Ramos (cell line): ENCODE data around the gene FGF23.
"Not testable (repeated sequence)": the region's sequence is repeated elsewhere in the genome, so short reads cannot be mapped to it uniquely, and the experiment has no call there.

ENCODE experiments used
- in situ Hi-C: fragments of 300-500 bp; cut with MboI; formaldehyde crosslinking; loops from one replicate; pipeline ENCODE4 v1.14.3; 2022; ENCODE audit warnings: low sequenced_read_pairs; ENCODE audit not compliant: unreplicated experiment

The FGF23 gene

DNA sequence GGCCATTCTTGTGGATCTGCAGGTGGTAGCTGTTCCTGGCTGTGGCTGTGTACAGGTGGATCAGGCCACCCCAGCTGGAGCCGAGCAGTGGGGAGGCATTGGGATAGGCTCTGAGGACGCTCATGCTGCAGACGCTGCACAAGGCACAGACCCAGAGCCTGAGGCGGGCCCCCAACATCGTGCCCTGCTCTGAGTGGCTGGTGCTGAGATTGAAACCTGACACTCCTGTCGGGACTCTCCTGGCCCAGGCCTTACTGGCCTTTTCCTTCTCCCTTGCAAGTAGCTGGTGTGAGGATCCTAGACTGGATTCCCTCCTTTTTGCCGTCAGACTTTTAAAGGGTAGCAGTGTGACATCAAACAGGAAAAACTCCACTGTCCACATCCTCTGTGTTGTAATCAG lies at the start of gene FGF23:
FGF23 (minus strand) TSS at position 308 of the 400 bp plus-strand sequence; CDS start at position 178, 130 bp downstream.
- in situ Hi-C loops, result no loop called here

DNA sequence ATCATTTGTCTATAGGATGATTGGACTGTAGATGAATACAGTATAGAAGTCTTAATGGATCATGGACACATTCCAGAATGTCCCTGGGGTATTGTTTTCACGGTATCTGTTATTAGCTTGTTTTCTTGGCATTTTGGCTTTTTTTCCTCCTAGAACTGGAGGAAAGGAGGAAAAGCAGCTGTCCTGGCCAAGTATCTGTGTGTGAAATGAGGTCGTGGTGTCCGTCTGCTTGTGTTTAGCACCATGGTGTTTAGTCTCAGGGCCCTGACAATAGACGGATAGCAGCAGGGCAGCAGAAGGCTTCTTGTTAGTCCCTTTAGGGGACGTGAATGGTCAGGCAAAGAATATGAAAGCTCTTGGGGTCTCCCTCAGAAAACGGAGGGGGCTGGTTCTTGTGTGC lies 44.9 kb upstream of the FGF23 start:
- in situ Hi-C loops, result no loop called here

DNA sequence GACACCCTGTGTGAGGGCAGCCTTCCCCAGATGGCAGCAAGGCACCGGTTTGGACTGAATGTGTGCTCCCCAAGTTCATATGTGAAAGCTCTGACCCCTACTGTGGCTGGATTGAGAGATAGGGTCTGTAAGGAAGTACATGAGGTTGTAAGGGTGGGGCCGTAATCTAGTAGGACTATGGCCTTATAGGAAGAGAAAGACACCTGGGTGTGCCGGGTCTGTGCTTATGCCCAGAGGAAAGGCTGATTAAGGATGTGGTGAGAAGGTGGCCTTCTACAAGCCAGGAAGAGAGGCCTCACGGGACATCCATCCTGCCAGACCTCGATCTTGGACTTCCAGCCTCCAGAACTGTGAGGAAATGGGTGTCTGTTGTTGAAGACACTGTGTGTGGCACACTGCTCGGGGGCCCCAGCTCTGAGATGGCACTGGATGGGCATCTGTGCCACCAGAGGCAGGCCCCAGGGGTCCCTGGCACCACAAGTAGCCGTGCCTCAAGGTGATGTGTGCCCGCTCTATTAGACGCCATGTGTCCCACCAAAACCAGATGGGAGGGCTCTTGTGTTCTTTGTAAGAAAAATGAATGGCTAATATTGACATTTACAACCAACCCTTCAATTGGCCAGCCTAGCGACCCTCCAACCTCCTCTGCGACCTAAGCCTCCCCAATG lies 44.1 kb upstream of the FGF23 start:
- in situ Hi-C loops, result no loop called here

DNA sequence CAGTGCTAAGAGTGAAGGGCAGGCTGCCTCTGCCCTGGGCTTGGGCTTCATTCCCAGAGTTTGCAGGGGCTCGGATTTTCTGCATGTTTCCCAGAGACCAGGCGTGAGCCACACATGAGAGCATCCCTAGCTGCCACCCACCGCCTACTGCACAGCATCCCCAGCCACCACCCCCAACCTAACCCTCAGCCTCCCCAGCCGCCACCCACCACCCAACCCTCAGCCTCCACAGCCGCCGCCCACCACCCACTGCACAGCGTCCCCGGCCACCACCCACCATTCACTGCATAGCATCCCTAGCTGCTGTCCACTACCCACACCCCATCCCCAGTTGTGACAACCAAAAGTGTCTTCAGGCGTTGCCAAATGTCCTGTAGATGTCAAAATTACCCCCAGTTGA lies 43.5 kb upstream of the FGF23 start:
- in situ Hi-C loops, result no loop called here

DNA sequence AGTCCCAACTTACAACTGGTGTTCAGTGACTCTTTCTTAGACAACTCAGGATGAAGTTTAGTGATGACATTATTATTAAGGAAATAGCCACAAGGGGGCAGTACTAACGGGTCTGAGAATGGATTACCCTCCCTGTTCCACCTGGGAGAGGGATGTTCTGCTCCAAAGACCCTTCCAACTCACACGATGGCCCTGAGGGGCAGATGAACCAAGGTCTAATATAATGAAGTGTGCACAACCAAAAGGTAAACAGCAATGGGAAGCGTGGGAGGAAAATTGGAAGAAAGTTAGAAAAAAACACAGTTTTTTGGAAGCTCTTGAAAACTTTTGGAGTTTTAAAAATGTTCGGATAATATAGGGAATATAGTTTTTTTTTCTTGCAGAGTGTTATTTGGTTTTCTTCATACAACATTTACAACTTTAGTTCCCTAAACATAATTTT lies 42.1 kb upstream of the FGF23 start:
- in situ Hi-C loops, result no loop called here

DNA sequence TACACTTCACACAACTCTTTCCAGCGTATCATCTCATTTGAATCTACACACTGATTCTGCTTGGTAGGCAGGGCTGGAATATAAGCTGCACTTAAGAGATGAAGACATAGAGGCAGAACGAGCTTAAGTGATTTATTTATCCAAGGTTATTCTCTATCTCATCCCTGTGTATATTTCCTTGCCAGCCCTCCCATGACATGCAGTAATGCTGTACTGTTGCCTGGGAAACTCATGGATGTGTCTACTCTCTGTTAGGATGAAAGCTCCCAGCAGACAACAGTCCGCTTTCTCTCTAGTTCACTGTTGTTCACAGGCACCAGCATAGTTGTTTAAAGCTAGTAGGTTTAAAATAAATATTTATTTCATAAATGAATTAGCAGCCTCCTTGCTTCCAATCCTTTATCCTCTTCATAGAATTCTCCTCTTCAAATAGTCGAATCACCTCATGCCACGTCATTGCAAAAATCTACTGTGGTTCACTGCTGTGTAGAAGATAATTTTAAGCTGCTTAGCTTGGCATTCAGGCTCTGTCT lies 40.7 kb upstream of the FGF23 start:
- in situ Hi-C loops, result no loop called here

DNA sequence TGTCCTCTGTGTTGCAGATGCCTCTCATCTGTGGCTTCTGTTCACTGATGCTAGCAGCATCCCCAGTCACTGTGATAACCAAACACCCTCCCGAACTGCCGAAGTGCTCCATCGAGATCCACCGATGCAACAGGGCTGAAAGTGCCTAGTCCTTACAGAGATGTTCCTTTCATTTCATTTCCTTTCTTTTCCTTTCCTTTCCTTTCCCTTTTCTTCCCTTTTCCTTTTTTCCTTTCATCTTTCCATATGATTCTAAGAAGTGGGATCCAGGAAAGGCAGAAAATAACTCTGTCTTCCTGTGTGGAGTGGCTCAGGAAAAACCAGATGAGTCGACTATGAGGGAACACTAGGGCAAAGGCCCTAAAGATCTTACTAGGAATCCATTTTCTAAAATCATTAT lies 39.4 kb upstream of the FGF23 start:
- in situ Hi-C loops, result no loop called here

DNA sequence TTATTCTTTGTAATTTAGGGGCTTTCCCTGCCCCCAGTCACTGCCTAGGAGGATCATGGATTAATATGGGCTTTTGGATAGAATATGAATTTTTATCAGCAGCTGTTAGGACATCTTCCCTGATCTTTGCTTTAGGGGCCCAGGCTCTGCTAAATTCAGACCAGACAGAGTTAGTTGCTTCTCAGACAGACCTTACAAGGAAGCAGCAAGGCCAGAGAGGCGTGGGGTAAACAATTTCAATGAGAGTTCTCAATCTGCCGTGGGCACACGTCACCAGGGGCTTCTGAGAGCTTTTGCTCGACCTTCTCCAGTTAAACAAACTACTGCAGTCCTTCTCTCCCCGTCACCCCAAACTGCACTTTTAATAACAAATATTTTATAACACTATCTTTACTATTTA lies 38.4 kb upstream of the FGF23 start:
- in situ Hi-C loops, result no loop called here

DNA sequence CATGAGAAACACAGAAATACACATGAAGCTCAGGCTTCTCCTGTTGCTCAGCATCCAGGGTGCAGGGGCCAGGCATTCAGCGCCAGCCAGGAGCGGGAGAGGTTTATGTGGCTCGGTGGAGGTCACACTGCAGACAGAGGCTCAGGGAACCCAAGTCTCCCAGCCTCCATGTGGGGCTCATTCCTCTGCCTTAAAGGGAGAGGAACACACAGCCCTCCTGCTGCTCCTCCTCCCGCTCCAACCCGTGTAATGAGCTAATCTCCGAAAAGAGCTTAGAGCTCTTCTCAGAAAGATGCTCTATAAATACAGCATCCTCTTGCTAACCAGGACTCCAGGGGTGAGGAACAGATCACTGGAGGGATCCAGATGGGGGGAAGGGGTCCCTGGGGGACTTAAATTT lies 37.9 kb upstream of the FGF23 start:
- in situ Hi-C loops, result no loop called here

DNA sequence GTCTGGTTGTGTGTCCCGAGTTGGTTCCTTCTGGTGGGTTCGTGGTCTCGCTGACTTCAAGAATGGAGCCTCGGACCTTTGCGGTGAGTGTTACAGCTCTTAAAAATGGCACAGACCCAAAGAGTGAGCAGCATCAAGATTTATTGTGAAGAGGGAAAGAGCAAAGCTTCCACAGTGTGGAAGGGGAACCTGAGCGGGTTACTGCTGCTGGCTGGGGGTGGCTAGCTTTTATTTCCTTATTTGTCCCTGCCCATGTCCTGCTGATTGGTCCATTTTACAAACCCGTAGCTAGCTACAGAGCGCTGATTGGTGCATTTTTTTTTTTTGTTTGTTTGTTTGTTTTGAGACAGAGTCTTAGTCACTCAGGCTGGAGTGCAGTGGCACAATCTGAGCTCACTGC lies 36.8 kb upstream of the FGF23 start:
- in situ Hi-C loops, result no loop called here

DNA sequence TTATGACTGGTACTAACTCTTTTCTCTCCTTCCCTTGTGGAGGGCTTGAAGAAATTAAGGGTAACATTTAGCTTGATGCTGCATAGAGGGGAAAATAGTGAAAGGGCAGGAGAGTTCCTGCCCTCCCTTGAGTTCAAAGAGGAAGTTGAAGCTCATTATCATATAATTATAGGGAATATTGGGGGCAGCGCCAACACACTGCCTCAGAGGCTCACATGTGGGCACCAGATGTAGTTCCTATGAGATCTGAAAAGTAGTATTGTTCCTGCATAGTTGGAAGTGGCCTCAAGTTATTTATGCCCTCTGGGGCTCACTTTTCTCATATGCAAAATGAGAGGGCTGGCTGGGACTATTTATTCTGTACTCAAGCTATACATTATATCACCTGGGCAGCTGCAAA lies 33.0 kb upstream of the FGF23 start:
- in situ Hi-C loops, result no loop called here

DNA sequence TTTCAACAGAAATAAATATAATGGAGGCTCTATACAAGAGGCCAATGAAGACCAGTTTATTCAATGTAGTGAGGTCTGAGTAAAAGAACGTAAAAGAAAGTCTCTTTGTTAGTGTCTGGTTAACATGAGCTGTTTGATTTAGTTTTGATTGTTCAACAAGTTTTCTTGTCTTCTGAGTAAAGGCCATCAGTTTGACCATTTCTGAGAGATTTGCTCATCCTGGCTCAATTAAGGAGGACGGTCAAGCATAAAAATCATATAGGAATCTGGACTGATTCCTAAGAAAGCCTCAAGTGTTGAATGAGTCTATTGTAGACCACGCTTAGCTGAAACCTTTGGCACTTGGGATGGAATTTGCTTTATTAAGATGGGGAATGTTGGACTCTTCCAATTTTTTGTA lies 32.5 kb upstream of the FGF23 start:
- in situ Hi-C loops, result no loop called here

DNA sequence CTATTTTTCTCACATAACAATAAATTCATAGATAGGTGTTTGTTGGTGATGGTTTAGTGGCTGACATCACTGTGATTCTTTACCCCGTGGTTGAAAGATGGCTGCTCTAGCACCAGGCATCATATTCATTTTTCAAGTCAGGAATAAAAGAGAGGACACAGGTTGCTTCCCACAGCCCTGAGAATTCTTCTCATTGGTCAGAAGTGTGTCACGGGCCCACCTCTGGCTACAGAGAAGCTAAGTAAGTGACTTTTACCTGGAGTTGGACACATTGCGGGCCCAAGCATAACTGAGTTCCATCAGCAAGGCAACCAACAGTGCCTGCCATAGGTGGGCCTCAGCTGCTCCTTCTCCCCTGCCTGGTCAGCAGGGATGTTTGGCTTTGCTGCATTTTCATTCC lies 27.6 kb upstream of the FGF23 start:
- in situ Hi-C loops, result no loop called here

DNA sequence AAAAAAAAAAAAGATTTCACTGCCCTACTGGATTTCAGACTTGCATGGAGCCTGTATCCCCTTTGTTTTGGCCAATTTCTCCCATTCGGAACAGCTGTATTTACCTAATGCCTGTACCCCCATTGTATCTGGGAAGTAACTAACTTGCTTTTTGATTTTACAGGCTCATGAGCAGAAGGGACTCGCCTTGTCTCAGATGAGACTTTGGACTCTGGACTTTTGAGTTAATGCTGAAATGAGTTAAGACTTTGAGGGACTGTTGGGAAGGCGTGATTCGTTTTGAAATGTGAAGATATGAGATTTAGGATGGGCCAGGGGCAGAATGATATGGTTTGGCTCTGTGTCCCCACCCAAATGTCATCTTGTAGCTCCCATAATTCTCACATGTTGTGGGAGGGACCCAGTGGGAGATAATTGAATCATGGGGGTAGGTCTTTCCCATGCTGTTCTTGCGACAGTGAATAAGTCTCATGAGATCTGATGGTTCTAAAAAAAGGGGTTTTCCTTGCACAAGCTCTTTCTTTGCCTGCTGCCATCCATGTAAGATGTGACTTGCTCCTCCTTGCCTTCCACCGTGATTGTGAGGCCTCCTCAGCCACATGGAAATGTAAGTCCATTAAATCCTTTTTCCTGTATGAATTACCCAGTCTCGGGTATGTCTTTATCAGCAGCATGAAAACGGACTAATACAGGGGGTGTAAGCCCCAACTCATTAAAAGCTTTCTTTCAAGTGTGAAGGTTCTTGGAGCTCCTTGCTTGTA lies 25.5 kb upstream of the FGF23 start:
- in situ Hi-C loops, result not testable (repeated sequence)

DNA sequence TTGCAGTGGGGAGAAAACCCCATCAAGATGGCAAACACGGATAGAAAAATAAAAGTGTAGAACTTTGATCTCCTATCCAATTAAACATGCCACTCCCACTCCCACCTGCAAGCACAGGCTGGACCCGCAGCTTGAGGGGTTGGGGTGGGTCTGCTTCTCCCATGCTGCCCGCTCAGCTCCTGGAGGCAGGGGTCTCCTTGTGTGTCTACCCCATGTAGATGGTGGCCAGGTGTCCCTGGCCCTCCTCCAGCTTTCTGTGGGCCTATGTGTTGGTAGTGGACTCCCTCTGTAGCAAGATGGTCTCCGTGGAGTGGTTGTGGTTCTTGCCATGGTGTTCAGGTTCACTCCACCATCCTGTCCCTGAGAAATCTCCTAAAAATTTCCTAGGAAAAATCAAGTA lies 23.5 kb upstream of the FGF23 start:
- in situ Hi-C loops, result no loop called here

DNA sequence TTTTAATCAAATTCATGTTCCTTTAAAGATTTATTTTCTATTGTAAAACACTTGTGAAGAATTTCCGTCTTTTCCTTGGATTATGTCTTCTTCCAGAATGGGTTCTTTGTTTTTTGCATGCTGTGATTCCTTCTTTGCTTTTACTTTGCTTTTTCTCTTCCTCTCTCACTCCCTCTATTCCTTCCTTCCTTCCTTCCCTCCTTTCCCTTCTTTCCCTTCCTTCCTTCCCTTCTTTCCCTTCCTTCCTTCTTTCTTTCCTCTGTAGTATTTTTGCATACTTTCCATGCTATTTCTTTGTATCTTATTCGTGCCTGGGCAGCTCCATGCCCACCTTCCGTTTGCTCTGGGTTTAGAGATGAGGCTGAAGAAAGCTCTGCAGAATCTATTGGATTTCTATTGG lies 21.6 kb upstream of the FGF23 start:
- in situ Hi-C loops, result no loop called here

DNA sequence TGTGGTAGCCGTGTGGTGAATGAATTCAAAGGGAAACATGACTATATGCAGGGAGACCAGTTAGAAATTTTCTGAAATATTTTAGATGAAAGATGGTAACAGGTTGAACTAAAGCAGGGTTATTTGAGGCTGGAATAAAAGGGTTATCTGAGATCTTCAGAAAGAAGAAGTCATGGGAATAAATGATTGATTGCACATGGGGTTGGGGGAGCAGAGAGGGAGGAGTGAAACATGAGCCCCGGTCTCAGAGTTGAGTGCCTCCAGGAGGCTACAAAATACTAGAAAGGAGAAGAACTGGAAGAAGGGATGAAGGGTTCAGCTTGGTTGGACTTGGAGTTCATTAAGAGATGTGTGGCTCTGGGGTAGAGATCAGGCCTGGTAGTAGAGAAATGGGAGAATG lies 16.3 kb upstream of the FGF23 start:
- in situ Hi-C loops, result no loop called here

DNA sequence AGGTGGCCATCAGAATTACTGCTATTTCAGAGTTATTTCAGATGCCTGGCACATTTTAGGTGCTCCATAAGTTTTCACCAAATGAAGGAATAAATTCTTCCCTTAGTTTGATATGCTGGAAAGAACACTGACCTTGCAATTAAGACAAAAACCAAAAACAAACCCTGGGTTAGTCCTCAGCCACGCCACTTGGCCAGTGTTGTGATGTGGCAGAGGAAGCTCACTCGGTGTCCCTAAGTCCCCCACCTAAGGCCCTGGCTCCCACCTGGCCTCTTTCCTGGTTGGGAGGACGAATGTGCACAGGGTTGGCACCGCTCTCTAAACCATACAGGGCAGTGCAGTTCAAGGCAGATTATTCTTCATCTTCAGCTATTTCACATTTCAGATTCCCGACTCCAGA lies 13.7 kb upstream of the FGF23 start:
- in situ Hi-C loops, result no loop called here

DNA sequence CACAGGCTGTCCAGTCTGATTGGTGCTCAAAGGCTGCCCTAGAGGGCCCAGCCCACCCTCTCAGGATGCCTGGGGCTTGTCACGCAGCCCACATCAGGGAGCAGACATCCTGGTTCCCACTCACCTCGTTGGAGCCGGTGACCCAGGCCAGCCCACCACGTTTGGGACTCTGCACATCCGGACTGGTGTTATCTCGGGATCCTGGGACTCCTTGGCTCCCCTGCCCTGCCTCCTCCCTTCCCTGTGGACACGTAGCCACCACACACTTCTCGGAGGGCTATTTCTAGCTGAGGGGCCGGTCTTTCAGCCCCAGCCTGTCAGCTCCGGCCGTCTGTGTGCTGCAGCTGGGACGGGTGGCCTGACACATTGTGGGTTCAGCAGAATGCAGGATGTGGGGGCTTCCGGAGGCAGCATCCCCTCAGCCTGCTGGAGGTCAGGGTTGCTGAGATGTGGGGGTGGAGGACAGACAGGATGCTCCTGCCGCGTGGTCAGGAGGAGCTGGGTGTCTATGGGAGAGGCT lies 12.8 kb upstream of the FGF23 start:
- in situ Hi-C loops, result no loop called here

DNA sequence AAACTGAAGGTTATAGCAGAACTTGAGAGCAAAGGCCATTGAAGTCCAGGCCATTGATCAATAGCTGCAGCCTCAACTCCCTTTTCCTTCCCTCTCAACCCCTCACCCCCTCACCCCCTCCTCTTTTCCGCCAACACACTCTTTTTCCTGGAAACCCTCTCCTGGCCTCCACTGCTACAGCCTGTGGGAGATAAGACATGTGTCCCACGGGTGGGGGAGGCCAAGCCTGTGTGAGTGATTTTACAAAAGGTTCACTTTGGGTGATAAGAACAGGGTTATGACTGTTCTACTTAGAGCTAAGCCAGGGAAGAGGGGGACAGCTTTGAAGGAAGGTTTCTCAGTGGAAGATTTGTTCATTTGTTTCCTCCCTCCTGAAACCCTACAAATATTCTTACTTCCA lies 9.2 kb upstream of the FGF23 start:
- in situ Hi-C loops, result no loop called here

DNA sequence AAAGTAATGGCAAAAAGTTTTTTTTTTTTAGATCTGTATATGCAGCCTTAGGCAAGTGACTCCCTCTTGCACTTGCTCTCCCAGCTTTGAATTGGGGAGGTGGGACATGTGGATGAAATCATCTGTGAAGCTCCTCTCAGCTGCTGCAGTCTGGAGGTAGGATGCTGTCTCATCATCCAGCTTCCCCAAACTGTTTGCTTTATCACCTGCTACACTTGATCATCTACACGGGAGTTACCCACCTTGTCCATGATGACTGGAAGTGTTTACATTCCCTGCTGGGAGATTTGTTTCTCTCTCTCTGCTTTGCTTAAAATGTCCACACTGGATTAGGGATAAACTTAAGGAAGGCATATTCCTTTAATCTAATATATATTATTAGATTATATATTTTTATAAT lies 8.5 kb upstream of the FGF23 start:
- in situ Hi-C loops, result no loop called here

DNA sequence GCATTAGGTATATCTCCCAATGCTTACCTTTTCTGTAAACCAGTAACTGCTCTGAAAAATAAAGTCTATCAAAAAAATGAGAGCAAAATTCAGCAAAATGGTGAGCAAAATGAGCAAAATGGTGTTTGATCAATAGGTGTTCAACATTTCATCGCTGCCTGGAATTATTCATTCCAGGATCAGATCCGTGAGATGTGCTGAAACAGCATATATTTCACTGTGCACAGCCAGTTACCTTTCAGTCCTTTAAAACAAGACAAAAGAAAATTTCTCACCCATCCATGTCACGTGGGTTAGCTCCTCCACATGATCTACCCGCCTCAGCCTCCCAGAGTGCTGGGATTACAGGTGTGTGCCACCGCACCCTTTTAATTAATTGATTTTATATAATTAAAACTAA lies 8.1 kb upstream of the FGF23 start:
- in situ Hi-C loops, result no loop called here
